Measurements from ENCODE around the gene TRIP13. TPM values are rescaled to one million over a fixed set of nuclear protein-coding genes. Genes with fewer than 3 reads are reported as not detected.

Gene TRIP13
- total and polyA plus RNA-seq, 2 of the 13 experiments (the other 11 are each of a cell fraction or from before 2014, with no cell fraction given): 13.5 to 33.0 TPM

GRCh38 chr5:892394-893136, at the start of gene TRIP13, which contains the start of gene BRD9 (continued):
- 0 out of 2 replicates have a peak, but pooled peaks have one; percentile 17 for TF ChIP-seq AHR (CRISPR knock-in tag; IDR thresholded peaks at IDR 0.05)
- TF ChIP-seq HMGXB4 (CRISPR knock-in tag; IDR thresholded peaks at IDR 0.05; ENCODE audit: borderline replicate concordance in 1 of 2, low read depth in 1 of 2): peak; percentile 35 to 57; a peak in 1 of 4 replicates
- peak; percentile 35; the same call in 1 of the 2 replicates for TF ChIP-seq TBX2 (CRISPR knock-in tag; IDR thresholded peaks at IDR 0.05; ENCODE audit: borderline replicate concordance)
- peak; percentile 44; the same call in 1 of the 2 replicates for TF ChIP-seq UBTF (CRISPR knock-in tag; IDR thresholded peaks at IDR 0.05)
- peak; percentile 21; the same call in 1 of the 2 replicates for TF ChIP-seq ZNF788 (CRISPR knock-in tag; IDR thresholded peaks at IDR 0.05; ENCODE audit: borderline replicate concordance)
- TF ChIP-seq CENPBD1 (CRISPR knock-in tag; IDR thresholded peaks at IDR 0.05; ENCODE audit: borderline replicate concordance, low read depth): no peak
- no peak for TF ChIP-seq U2AF1 (optimal IDR thresholded peaks at IDR 0.05; ENCODE audit: low read depth, low read length)
- TF ChIP-seq ZNF34 (CRISPR knock-in tag; IDR thresholded peaks at IDR 0.05; ENCODE audit: borderline replicate concordance): 0 out of 2 replicates have a peak, but pooled peaks have one; percentile 31
- TF ChIP-seq SKI (IDR thresholded peaks at IDR 0.05; ENCODE audit: partially characterized antibody): peak; percentile 67
- TF ChIP-seq RAD51 (IDR thresholded peaks at IDR 0.05; ENCODE audit: borderline replicate concordance): no peak
- peak; percentile 83 for TF ChIP-seq CBFB (CRISPR knock-in tag; IDR thresholded peaks at IDR 0.05)
- peak; percentile 72; the same call in 1 of the 2 replicates for TF ChIP-seq ZBED4 (CRISPR knock-in tag; IDR thresholded peaks at IDR 0.05; ENCODE audit: borderline replicate concordance)
- TF ChIP-seq ZNF501 (CRISPR knock-in tag; IDR thresholded peaks at IDR 0.05): peak; percentile 59; the same call in 1 of the 2 replicates
- TF ChIP-seq ARID4A (CRISPR knock-in tag; IDR thresholded peaks at IDR 0.05; ENCODE audit: borderline replicate concordance): peak; percentile 100

Measured in HepG2 (cell line).